ENCODE results near the gene FADD.

FADD gene

GRCh38 chr11:70240337-70240736, 37.2 kb downstream of the FADD start:
- Histone ChIP-seq H3K27ac (no peak overlapping the region), H3K4me3 (no peak overlapping the region)
- no peak for DNase-seq (ENCODE audit: low spot score)
- no peak for TF ChIP-seq CTCF (IDR thresholded peaks at IDR 0.05)

- Histone ChIP-seq H3K27ac (no peak overlapping the region), H3K4me3 (no peak overlapping the region)
- no peak for DNase-seq (ENCODE audit: low spot score)
- no peak for TF ChIP-seq CTCF (IDR thresholded peaks at IDR 0.05)
These were observed 38.6 kb downstream of the FADD start for GRCh38 chr11:70241709-70242108.

- TF ChIP-seq CTCF (IDR thresholded peaks at IDR 0.05) = no peak
- no peak overlapping the region for H3K27ac ChIP-seq
- no peak for DNase-seq (ENCODE audit: low spot score)
- no peak overlapping the region for H3K4me3 ChIP-seq
These were observed 39.8 kb downstream of the FADD start for GRCh38 chr11:70242885-70243284.

GRCh38 chr11:70243912-70244652, 41.0 kb downstream of the FADD start:
- no peak overlapping the region for H3K4me3 ChIP-seq
- H3K27ac ChIP-seq = no peak overlapping the region
- no peak for TF ChIP-seq CTCF (IDR thresholded peaks at IDR 0.05)
- no peak for DNase-seq (ENCODE audit: low spot score)

- no peak for TF ChIP-seq CTCF (IDR thresholded peaks at IDR 0.05)
- Histone ChIP-seq H3K4me3 (no peak overlapping the region), H3K27ac (no peak overlapping the region)
- DNase-seq (ENCODE audit: low spot score) = no peak
These were observed 41.6 kb downstream of the FADD start for GRCh38 chr11:70244698-70245097.

GRCh38 chr11:70246196-70246595, 43.1 kb downstream of the FADD start:
- no peak for DNase-seq (ENCODE audit: low spot score)
- H3K4me3 ChIP-seq = no peak overlapping the region
- TF ChIP-seq CTCF (IDR thresholded peaks at IDR 0.05) = no peak
- H3K27ac ChIP-seq = no peak overlapping the region

GRCh38 chr11:70247042-70247709, 44.1 kb downstream of the FADD start:
- H3K4me3 ChIP-seq = no peak overlapping the region
- DNase-seq (ENCODE audit: low spot score) = no peak
- no peak for TF ChIP-seq CTCF (IDR thresholded peaks at IDR 0.05)
- no peak overlapping the region for H3K27ac ChIP-seq
